HT1080 (cell line): ENCODE data around the gene CAPN9. TPM values are rescaled to one million over a fixed set of nuclear protein-coding genes. Genes with fewer than 3 reads are reported as not detected.
A peak's percentile ranks its signal among the peaks of the same experiment; 100 is the strongest.

Source experiments
- DNase-seq: peaks from one replicate; pipeline ENCODE4 v3.0.0-alpha.2; 2015; ENCODE audit warnings: low read depth
- total RNA-seq: library from RNA; depleted of rRNA; stranded (reverse); fragments of >200 nt; shearing (Covaris generic); gene quantifications from 2 replicates; pipeline ENCODE4 v1.2.3, GENCODE V29; 2014

CAPN9 gene
- total RNA-seq, 1 experiment from 2014 or later: not detected

- no peak for DNase-seq
Measured at GRCh38 chr1:230821346-230821745, 74.2 kb downstream of the CAPN9 start.

- no peak for DNase-seq
Measured at GRCh38 chr1:230822092-230822581, 74.9 kb downstream of the CAPN9 start.

- no peak for DNase-seq
Measured at GRCh38 chr1:230823426-230823825, 76.2 kb downstream of the CAPN9 start.

DNA sequence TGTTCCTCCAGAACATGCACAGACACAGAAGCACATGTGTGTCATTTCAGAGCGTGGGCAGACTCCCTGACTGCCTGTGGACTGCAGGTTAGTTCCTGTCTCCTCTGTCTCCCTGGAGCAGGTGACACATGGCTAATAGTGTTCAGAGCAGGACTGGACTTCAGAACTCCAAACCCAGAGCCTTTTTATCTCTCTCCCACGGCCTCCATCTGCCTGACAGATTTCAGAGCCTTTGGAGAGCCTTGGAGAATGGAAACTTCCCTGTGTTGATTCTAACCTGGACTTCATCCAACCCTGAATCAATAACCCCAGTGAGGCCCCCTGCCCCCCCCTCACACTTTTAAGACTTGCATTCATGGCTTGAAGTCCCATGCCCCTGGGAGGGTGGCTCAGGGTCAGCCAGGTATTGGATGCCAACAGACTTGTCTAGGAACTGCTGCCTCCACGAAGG, 76.8 kb downstream of the CAPN9 start:
- no peak for DNase-seq

DNA sequence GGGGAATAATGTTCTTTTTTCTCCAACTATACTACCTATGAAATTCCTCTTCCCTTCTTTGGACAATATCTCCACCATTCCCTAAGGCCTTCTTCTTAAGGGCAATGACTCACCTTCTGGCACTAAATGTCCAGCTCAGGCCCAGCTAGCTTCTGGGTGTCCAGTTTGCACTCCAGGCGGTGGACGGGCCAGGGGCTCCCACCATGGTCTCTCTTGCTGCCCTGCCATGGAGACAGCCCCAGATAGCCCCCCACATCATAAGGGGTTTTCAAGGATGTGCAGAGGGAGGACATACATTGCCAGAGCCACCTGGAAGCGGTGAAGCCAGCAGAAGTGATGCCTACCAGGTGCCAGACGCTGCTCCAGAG, 77.3 kb downstream of the CAPN9 start:
- no peak for DNase-seq

DNA sequence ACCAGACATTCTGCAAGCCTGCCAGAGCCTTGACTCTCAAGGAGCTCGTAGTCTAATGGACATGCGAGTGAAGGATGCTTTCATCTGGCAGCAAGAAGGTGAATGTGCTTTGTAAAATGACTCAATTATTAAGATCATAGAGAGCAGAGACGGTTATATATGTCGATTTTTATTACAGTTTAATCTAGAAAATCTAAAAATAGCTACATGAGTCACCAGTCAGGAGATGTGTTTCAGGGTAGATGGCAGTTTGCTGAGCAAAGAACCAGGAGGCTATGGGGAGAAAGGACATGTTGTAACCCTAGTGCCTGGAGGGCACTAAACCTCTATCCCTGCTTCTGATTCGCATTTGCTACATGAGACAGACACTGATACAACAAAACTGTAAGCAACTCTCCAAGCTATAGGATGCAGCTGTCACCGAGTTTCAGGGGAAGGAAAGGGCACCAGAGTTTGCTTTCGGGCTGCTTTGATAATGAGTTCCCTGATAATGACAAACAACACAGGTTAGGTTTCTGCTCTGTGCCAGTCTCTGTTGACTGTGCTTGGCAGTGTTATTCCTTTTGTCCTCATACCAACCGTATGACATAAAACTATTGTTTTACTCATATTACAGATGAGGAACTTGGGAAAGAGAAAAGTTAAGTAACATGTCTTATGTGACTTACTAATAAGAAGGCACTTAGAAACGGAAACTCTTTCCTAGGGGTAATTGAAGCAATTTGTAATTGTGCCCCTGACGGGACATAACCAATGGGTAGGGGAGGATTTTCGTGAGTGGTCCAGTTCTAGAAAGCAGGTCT, 77.9 kb downstream of the CAPN9 start:
- peak; percentile 59 for DNase-seq

DNA sequence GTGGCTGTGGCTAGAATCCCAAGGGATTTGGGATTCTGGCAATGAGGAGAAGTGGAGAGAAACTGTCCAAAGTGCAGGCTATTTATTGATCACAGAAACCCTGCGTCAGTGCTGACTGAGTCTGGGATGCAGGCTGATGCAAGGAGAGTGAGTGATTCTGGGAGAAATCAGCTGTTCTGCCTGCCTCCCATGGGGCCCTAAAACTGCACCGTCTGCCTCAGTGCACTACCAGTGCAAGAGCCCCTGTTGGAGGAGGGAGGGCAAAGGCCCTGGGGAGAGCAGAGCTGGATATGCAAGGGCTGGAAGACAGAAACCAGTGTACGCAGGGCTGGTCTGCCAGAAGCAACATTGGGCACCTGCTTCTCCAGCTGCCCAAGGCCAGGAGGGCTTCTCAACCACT, 78.6 kb downstream of the CAPN9 start:
- DNase-seq: no peak

GRCh38 chr1:230826166-230826875, 79.1 kb downstream of the CAPN9 start:
- no peak for DNase-seq

GRCh38 chr1:230827081-230827681, 80.0 kb downstream of the CAPN9 start:
- no peak for DNase-seq

DNA sequence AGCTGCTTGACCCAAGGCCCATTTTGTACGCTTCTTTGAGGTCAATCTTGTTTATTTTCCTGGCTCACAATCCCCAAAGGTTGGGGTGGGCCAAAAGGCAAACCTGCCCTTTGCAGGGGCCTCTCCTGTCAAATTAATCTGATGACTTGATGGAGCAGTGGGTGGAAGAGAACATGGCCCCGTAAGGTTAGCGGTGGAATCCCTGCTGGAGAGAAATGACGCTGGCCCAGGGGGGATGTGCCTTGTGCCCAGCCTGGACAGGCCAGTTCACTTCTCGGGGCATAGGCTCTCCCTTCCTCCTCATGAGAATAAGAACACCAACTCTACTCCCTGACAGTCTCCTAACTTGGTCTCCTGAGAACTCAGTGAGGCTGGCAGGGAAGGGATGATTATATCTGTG, 80.6 kb downstream of the CAPN9 start:
- no peak for DNase-seq

GRCh38 chr1:230828421-230828820, 81.2 kb downstream of the CAPN9 start:
- DNase-seq: no peak

- no peak for DNase-seq
Measured at GRCh38 chr1:230831771-230832170, 84.6 kb downstream of the CAPN9 start.

GRCh38 chr1:230832476-230832875, 85.3 kb downstream of the CAPN9 start:
- DNase-seq: peak; percentile 23

GRCh38 chr1:230833511-230833910, 86.3 kb downstream of the CAPN9 start:
- no peak for DNase-seq

GRCh38 chr1:230834292-230834691, 87.1 kb downstream of the CAPN9 start:
- DNase-seq: no peak

DNA sequence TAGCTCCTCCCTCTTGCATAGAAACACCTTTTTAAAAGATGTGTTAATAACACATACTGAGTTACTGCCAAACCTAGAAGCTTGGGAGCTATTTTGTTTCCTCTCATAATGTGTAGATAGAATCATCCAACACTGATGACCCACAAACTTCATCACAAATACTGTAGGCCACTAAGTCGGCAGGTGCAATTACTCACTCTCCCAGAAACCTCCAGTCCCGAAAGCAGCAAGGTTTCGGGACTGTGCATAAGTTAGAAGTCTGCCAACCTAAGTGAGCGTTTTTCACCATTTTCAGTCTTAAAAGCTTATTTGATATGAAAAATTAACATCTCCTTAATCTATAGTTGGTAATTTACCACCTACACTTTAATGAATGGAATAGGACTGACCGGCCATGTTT, 89.2 kb downstream of the CAPN9 start:
- DNase-seq: no peak

DNA sequence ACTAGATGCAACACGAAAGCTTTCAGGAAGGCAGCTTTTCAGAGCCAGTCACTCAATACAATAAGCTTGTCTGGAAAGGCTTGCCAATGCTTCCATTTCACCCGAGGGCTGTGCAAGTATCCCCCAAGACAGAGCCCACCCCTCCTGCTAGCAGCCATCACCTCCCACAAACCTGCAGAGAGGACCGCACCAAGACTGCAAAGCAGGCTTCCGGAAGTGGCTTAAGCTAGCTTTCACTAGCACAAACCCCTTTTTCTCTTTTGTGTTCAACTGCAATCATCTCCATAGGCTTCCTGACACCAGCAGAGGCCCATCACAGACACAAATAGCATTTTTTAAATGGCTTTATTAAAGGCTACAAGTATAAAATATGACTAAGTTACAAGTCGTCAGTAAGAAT, 89.6 kb downstream of the CAPN9 start:
- no peak for DNase-seq

DNA sequence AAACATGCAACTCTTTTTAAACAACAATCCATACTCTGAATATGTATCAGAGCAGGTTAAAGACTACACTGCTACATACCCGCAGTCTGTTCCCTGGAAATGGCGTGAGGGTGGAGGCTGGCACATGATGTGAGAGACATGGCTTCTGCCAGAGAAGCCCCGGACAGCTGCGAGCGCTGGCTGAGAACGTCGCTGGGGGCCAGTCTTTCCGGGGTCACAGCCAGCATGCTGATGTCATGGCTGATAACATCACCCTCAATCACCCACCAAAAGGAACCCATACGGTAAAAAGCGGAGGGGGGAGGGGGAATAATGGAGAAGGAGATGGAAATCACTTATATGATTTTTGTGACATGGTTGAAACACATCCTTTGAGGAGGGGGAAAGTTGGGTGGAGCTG, 92.0 kb downstream of the CAPN9 start:
- DNase-seq: no peak

GRCh38 chr1:230842801-230843200, 95.6 kb downstream of the CAPN9 start:
- DNase-seq: no peak

DNA sequence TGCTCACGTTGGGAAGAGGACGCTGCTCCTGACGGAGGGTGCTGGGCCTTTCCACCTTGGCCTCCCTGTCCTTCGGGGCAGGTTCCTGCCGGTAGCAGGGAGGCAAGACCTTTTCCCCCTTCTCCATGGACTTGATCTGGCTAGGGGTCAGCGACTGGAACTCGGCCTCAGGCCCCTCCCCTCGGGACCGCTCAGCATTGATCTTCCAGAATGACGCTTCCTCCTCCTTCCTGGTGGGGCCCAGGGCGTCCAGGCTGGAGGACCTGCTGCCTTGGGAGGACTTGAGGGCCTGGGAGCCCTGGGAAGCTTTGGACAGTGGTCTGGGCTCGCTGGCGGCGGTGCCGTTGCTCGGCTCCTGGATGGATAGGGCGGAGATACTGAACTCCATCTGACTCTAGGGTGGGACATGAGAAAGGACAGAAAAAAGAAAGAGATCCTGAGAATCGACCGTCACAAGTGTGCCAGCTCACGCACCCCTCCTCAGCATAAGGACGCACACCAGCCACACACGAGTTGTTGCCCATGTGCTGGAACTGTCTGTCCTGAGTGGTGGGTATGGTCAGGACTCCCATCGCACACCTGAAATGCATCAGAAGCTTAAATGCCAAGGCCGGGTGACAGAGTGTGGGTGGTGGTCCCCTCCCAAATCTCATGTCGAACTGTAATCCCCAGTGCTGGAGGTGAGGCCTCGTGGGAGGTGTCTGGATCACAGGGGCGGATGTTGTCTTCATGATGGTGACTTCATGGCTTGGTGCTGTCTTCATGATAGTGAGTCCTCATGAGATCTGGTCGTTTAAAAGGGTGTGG, 96.5 kb downstream of the CAPN9 start:
- DNase-seq: no peak

- no peak for DNase-seq
Measured at GRCh38 chr1:230844561-230844960, 97.4 kb downstream of the CAPN9 start.
